Measurements from ENCODE around the gene ZNF446. TPM values are rescaled to one million over a fixed set of nuclear protein-coding genes. Genes with fewer than 3 reads are reported as not detected.

ZNF446 gene
- total RNA-seq, 5 donors from 2014 or later (not counting 1 experiment from before 2014, with no cell fraction given): 12.0 to 20.5 (median 18.9) TPM

DNA sequence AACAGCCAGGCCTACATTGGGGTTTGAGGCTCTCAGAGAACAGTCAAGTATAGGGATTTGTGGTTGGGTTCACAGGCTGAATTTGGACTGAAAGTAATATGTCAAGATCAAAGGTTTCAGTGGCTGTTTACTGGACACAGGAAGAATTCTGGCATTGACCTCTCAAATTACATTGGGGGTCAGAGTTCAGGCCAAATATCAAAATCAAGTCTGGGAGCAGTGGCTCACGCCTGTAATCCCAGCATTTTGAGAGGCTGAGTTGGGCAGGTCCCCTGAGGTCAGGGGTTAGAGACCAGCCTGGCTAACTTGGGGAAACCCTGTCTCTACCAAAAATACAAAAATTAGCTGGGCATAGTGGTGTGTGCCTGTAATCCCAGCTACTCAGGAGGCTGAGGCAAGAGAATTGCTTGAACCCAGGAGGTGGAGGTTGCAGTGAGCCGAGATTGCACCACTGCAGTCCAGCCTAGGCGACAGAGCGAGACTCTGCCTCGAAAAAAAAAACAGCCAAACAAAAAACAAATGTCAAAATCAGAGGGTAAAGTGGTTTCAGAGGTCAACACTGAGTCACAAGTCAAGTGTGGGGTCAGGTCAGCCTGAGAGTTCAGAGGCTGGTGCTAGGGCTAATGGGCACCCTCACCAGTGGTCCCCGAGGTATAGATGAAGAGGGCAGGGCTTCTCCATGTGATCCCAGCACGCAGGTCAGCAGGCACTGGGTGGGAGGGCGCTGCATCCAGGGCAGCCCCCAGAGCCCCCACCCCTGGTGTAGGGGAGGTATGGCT is 34.1 kb downstream of the ZNF446 start:
- ChIA-PET POLR2A (no interaction called here), CTCF (no interaction called here)
- Mint-ChIP-seq H3K27ac (no peak overlapping the region), H3K4me1 (peaks cover 10 to 14% (median 11%) of the 10 kb centered on the region in 3 donors), H3K4me3 (no peak overlapping the region), H3K27me3 (no peaks in the 10 kb centered on the region), H3K9me3 (peaks cover 0 to 13% (median 3%) of the 10 kb centered on the region in 3 donors), H3K36me3 (peaks cover 5% of the 10 kb centered on the region)
- DNase-seq (no peak), ATAC-seq (replicated peaks in 1 of 4) (no peak)
- Histone ChIP-seq H3K36me3 (ENCODE audit: control insufficient read depth in 2 of 2, extremely low read depth in 1 of 2, insufficient read depth in 1 of 2, low read length in 1 of 2) (no peaks in the 10 kb centered on the region), H3K27ac (ENCODE audit: low read length) (no peak overlapping the region), H3K4me1 (ENCODE audit: control insufficient read depth in 1 of 2, extremely low read depth in 1 of 2, insufficient read depth in 2 of 2, low read length in 2 of 2) (peaks cover 6 to 18% of the 10 kb centered on the region in 2 experiments), H3K9me3 (no peaks in the 10 kb centered on the region), H3K27me3 (replicated peaks in 1 of 2; ENCODE audit: control insufficient read depth in 2 of 2, extremely low read depth in 1 of 2, insufficient read depth in 2 of 2, low read length in 1 of 2) (no peaks in the 10 kb centered on the region), H3K4me3 (ENCODE audit: control insufficient read depth in 1 of 2, extremely low read depth in 1 of 2, low read length in 1 of 2) (no peak overlapping the region)
- WGBS (ENCODE audit: insufficient coverage): 100% methylated on average over 1 of the region's 8 CpGs

DNA sequence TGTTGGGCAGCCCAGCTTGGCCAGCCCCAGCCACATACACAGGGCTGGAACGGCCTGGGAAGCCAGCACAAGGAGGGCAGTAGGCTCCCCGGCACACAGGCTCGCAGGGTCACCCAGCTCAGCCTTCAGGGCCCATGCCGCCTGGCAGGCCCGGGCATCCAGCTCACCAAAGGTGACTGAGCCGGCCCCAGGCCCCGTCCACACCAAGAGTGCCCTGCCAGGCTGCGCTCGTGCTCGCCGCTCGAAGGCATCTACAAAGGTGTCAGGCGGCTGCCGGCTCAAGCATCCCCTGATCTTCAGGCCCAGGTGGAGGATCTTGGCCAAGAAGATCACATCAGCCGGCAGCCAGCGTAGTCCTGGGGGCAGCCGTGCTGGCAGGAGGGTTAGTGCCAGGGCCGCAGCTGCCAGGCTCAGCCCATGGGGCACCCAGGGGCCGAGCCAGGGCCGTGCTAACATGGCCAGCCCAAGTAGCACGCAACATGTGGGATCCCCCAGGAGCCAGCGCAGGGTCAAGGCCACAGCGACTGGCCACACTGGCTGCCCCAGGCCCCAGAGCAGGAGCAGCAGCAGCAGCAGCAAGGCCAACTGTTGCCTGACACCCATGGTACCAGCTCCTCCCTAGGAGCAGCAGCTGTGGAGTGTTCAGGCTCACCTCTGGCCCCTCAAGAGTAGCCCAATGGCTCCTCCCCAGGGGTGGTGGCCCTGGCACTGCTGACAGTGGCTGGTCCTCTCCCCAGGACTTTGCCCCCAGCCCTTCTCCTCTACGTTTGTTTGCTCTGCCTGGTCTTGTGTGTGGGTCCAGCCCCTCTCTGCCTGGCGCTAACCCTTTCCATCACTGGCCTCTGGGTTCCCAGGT is 35.4 kb downstream of the ZNF446 start, which contains the start of gene SLC27A5:
SLC27A5 (minus strand) TSS at position 640 of the 856 bp plus-strand sequence; CDS start at position 603, 37 bp downstream.
- ATAC-seq (replicated peaks in 1 of 4) (no peak), DNase-seq (no peak)
- Histone ChIP-seq H3K4me1 (ENCODE audit: control insufficient read depth in 1 of 2, extremely low read depth in 1 of 2, insufficient read depth in 2 of 2, low read length in 2 of 2) (peaks cover 6 to 25% of the 10 kb centered on the region in 2 experiments), H3K27me3 (replicated peaks in 1 of 2; ENCODE audit: control insufficient read depth in 2 of 2, extremely low read depth in 1 of 2, insufficient read depth in 2 of 2, low read length in 1 of 2) (no peaks in the 10 kb centered on the region), H3K4me3 (ENCODE audit: control insufficient read depth in 1 of 2, extremely low read depth in 1 of 2, low read length in 1 of 2) (no peak within 1 kb of the TSS), H3K36me3 (ENCODE audit: control insufficient read depth in 2 of 2, extremely low read depth in 1 of 2, insufficient read depth in 1 of 2, low read length in 1 of 2) (peaks cover 0 to 9% of the 10 kb centered on the region in 2 donors), H3K27ac (ENCODE audit: low read length) (no peak within 1 kb of the TSS), H3K9me3 (no peaks in the 10 kb centered on the region)
- no peaks in the 10 kb centered on the region for H3K27me3 Mint-ChIP-seq
- peaks cover 17 to 23% (median 18%) of the 10 kb centered on the region in 3 donors for H3K4me1 Mint-ChIP-seq
- ChIA-PET POLR2A (no interaction called here), CTCF (no interaction called here)
- H3K4me3 Mint-ChIP-seq: no peak within 1 kb of the TSS
- no peak within 1 kb of the TSS for H3K27ac Mint-ChIP-seq
- WGBS (ENCODE audit: insufficient coverage): 93% methylated on average over 25 of the region's 25 CpGs
- H3K9me3 Mint-ChIP-seq: peaks cover 0 to 9% (median 3%) of the 10 kb centered on the region in 3 donors
- H3K36me3 Mint-ChIP-seq: peaks cover 12% of the 10 kb centered on the region

DNA sequence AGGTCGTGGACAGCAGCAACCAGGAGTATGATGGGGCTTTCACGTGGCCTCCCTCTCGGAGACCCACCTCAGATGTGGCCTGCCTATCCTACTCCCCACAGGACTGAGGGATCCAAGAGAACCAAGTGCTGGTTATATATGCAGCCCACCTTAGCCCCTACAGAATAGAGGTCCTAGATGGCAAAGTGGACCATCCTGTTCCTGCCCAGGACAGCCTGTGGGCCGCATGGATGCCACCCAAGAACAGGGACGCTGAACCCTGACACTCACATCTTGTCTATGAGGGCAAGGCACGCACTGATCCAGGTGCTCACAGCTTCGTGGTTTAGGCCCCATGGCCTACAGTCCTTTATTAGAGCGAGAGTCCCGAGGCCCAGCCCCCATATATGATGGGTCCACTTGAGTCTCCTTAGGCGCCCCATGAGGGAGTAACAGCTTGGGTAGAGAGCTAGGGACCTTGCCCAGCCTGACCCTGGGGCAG is 37.1 kb downstream of the ZNF446 start:
- Histone ChIP-seq H3K4me3 (ENCODE audit: control insufficient read depth in 1 of 2, extremely low read depth in 1 of 2, low read length in 1 of 2) (no peak overlapping the region), H3K27me3 (replicated peaks in 1 of 2; ENCODE audit: control insufficient read depth in 2 of 2, extremely low read depth in 1 of 2, insufficient read depth in 2 of 2, low read length in 1 of 2) (no peaks in the 10 kb centered on the region), H3K27ac (ENCODE audit: low read length) (peak overlapping the region; percentile 70), H3K36me3 (ENCODE audit: control insufficient read depth in 2 of 2, extremely low read depth in 1 of 2, insufficient read depth in 1 of 2, low read length in 1 of 2) (peaks cover 0 to 16% of the 10 kb centered on the region in 2 donors), H3K9me3 (no peaks in the 10 kb centered on the region), H3K4me1 (ENCODE audit: control insufficient read depth in 1 of 2, extremely low read depth in 1 of 2, insufficient read depth in 2 of 2, low read length in 2 of 2) (peaks cover 9 to 37% of the 10 kb centered on the region in 2 experiments)
- Mint-ChIP-seq H3K9me3 (no peaks in the 10 kb centered on the region), H3K27me3 (no peaks in the 10 kb centered on the region), H3K4me1 (peaks cover 20 to 33% (median 28%) of the 10 kb centered on the region in 3 donors), H3K4me3 (peak overlapping the region in 2 of 3 donors; percentile 60 to 73), H3K36me3 (peaks cover 8% of the 10 kb centered on the region), H3K27ac (no peak overlapping the region)
- CTCF ChIA-PET: interaction anchor here (0.6 to 1.6 kb wide), 7 partner anchors 14 to 151 kb away, joined by 3 to 8 read pairs (median 4); partner anchors contain the start of genes TRIM28 (in 1 of the 2), ZNF132 (in 1 of the 2) and ZNF497 (in 1 of the 2)
- POLR2A ChIA-PET: no interaction called here
- DNase-seq: no peak
- ATAC-seq (replicated peaks in 1 of 4): peak in 2 of 4 experiments; percentile 3 to 6
- 88% methylated on average over 4 of the region's 10 CpGs for WGBS (ENCODE audit: insufficient coverage)

- H3K9me3 ChIP-seq: no peaks in the 10 kb centered on the region
- peaks cover 0 to 16% of the 10 kb centered on the region in 2 donors for H3K36me3 ChIP-seq (ENCODE audit: control insufficient read depth in 2 of 2, extremely low read depth in 1 of 2, insufficient read depth in 1 of 2, low read length in 1 of 2)
- H3K4me3 Mint-ChIP-seq: peak overlapping the region; percentile 70 to 80 (median 73)
- WGBS (ENCODE audit: insufficient coverage): 8% methylated on average over 50 of the region's 66 CpGs
- peaks cover 27 to 40% (median 34%) of the 10 kb centered on the region in 3 donors for H3K4me1 Mint-ChIP-seq
- ATAC-seq (replicated peaks in 1 of 4) (peak; percentile 86 to 94 (median 90)), DNase-seq (peak; percentile 86 to 98 (median 94))
- ChIA-PET POLR2A (no interaction called here), CTCF (interaction anchor here (0.6 to 1.6 kb wide), 12 partner anchors 13 to 151 kb away, joined by 3 to 8 read pairs (median 4); partner anchors contain the start of genes TRIM28 (in 1 of the 2), ZNF132 (in 1 of the 2) and ZNF497 (in 1 of the 2))
- peak overlapping the region; percentile 70 for H3K27ac ChIP-seq (ENCODE audit: low read length)
- H3K4me1 ChIP-seq (ENCODE audit: control insufficient read depth in 1 of 2, extremely low read depth in 1 of 2, insufficient read depth in 2 of 2, low read length in 2 of 2): peaks cover 15 to 43% of the 10 kb centered on the region in 2 experiments
- H3K27me3 Mint-ChIP-seq: no peaks in the 10 kb centered on the region
- no peaks in the 10 kb centered on the region for H3K9me3 Mint-ChIP-seq
- peak overlapping the region; percentile 74 to 79 for H3K27ac Mint-ChIP-seq
- H3K4me3 ChIP-seq (ENCODE audit: control insufficient read depth in 1 of 2, extremely low read depth in 1 of 2, low read length in 1 of 2): peak overlapping the region; percentile 34 to 58
- H3K27me3 ChIP-seq (replicated peaks in 1 of 2; ENCODE audit: control insufficient read depth in 2 of 2, extremely low read depth in 1 of 2, insufficient read depth in 2 of 2, low read length in 1 of 2): no peaks in the 10 kb centered on the region
- peaks cover 8% of the 10 kb centered on the region for H3K36me3 Mint-ChIP-seq
Observed at GRCh38 chr19:58513694-58514563, 37.8 kb downstream of the ZNF446 start.

DNA sequence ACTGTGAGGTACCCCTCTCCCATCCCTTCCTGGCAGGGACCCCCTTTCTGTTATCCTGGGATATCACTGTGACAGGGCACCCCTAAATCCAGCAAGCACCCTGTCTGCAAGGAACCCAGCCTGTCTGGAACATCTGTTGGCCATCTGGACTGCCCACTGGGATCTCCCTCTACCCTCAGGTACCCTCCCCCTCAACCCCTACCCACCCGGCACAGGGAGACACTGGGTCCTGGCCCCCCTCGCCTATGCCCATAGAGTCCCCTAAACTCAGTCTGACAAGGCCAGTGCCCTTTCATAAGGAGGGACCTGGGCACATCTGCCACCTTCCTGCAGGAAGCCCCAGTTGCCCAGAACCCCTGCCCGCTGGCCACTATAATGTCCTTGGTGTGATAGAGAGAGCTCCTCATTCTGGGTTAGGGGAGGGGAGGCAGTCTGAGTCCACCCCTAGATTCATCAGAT is 38.4 kb downstream of the ZNF446 start:
- Histone ChIP-seq H3K9me3 (no peaks in the 10 kb centered on the region), H3K27me3 (replicated peaks in 1 of 2; ENCODE audit: control insufficient read depth in 2 of 2, extremely low read depth in 1 of 2, insufficient read depth in 2 of 2, low read length in 1 of 2) (no peaks in the 10 kb centered on the region), H3K4me3 (ENCODE audit: control insufficient read depth in 1 of 2, extremely low read depth in 1 of 2, low read length in 1 of 2) (peak overlapping the region; percentile 34 to 58), H3K36me3 (ENCODE audit: control insufficient read depth in 2 of 2, extremely low read depth in 1 of 2, insufficient read depth in 1 of 2, low read length in 1 of 2) (peaks cover 0 to 16% of the 10 kb centered on the region in 2 donors), H3K27ac (ENCODE audit: low read length) (peak overlapping the region; percentile 34), H3K4me1 (ENCODE audit: control insufficient read depth in 1 of 2, extremely low read depth in 1 of 2, insufficient read depth in 2 of 2, low read length in 2 of 2) (peaks cover 15 to 48% of the 10 kb centered on the region in 2 experiments)
- Mint-ChIP-seq H3K27me3 (no peaks in the 10 kb centered on the region), H3K9me3 (no peaks in the 10 kb centered on the region), H3K27ac (peak overlapping the region; percentile 46 to 64), H3K4me3 (peak overlapping the region; percentile 50 to 80 (median 73)), H3K36me3 (peaks cover 8% of the 10 kb centered on the region), H3K4me1 (peaks cover 30 to 46% (median 40%) of the 10 kb centered on the region in 3 donors)
- DNase-seq: no peak
- ChIA-PET POLR2A (no interaction called here), CTCF (interaction anchor here (0.6 to 1.6 kb wide), 10 partner anchors 12 to 152 kb away, joined by 3 to 8 read pairs (median 4); partner anchors contain the start of genes TRIM28 (in 1 of the 2) and ZNF497 (in 1 of the 2))
- whole genome bisulfite sequencing (ENCODE audit: insufficient coverage): 50% methylated on average over 2 of the region's 3 CpGs
- no peak for ATAC-seq (replicated peaks in 1 of 4)
